ENCODE measurements around the gene DPYD. TPM values are rescaled to one million over a fixed set of nuclear protein-coding genes. Genes with fewer than 3 reads are reported as not detected.

The DPYD gene
- polyA plus RNA-seq, 1 of the 3 experiments (the other 2 are of a cell fraction): 23.0 TPM

- no peak overlapping the region; a peak in 1 of 4 replicates for H3K27ac ChIP-seq (ENCODE audit: low read depth in 2 of 2, low read length in 1 of 2)
- no peak for DNase-seq
- no peak overlapping the region for H2AFZ ChIP-seq (ENCODE audit: low read depth)
- no peaks in the 10 kb centered on the region; the same call in 1 of the 2 replicates for H3K9me3 ChIP-seq
- no peak overlapping the region for H3K9ac ChIP-seq
- H3K27me3 ChIP-seq (ENCODE audit: insufficient read depth): no peaks in the 10 kb centered on the region
- ChIA-PET CTCF (interaction anchor here (1.2 to 1.9 kb wide), 2 partner anchors 12 to 88 kb away, joined by 3 to 4 read pairs; no protein-coding TSS in a partner anchor), POLR2A (no interaction called here)
- no peaks in the 10 kb centered on the region for H3F3A ChIP-seq (replicated peaks; ENCODE audit: insufficient read depth)
- no peaks in the 10 kb centered on the region for H3K36me3 ChIP-seq (replicated peaks in 1 of 2; ENCODE audit: control insufficient read depth in 1 of 2, insufficient read depth in 2 of 2, low read length in 1 of 2)
- no peaks in the 10 kb centered on the region for H4K20me1 ChIP-seq (ENCODE audit: insufficient read depth)
- no peak for TF ChIP-seq NRF1 (IDR thresholded peaks at IDR 0.05; ENCODE audit: low read depth, low read length)
- no peak for TF ChIP-seq CHD2 (IDR thresholded peaks at IDR 0.05; ENCODE audit: low read length, partially characterized antibody)
- TF ChIP-seq FOSL2 (IDR thresholded peaks at IDR 0.05; ENCODE audit: borderline replicate concordance, low read depth): no peak
- TF ChIP-seq ELF1 (IDR thresholded peaks at IDR 0.05): no peak
- TF ChIP-seq, protein P1, sequence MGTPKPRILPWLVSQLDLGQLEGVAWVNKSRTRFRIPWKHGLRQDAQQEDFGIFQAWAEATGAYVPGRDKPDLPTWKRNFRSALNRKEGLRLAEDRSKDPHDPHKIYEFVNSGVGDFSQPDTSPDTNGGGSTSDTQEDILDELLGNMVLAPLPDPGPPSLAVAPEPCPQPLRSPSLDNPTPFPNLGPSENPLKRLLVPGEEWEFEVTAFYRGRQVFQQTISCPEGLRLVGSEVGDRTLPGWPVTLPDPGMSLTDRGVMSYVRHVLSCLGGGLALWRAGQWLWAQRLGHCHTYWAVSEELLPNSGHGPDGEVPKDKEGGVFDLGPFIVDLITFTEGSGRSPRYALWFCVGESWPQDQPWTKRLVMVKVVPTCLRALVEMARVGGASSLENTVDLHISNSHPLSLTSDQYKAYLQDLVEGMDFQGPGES (IDR thresholded peaks at IDR 0.05; ENCODE audit: low read depth, low read length): no peak
- TF ChIP-seq EP300 (IDR thresholded peaks at IDR 0.05; ENCODE audit: borderline replicate concordance in 1 of 2, low read depth in 1 of 2, low read length in 1 of 2): no peak
- no peak for TF ChIP-seq SMC3 (IDR thresholded peaks at IDR 0.05; ENCODE audit: low read depth, low read length)
- no peak for TF ChIP-seq USF1 (IDR thresholded peaks at IDR 0.05; ENCODE audit: borderline replicate concordance, low read depth)
- no peak for TF ChIP-seq ZBTB33 (IDR thresholded peaks at IDR 0.05; ENCODE audit: borderline replicate concordance, low read depth)
- H3K4me3 ChIP-seq (ENCODE audit: low read depth in 2 of 2, low read length in 1 of 2): no peak overlapping the region
- no peaks in the 10 kb centered on the region for H3K9me2 ChIP-seq
- H3K4me1 ChIP-seq (ENCODE audit: control insufficient read depth in 1 of 2, insufficient read depth in 2 of 2, low read depth in 1 of 2, low read length in 1 of 2): no peaks in the 10 kb centered on the region; a peak in 2 of 4 replicates
- H3K4me2 ChIP-seq: no peak overlapping the region
- 86% methylated on average over 2 of the region's 2 CpGs for WGBS (ENCODE audit: low lambda C conversion rate)
- no peaks in the 10 kb centered on the region for H3K79me2 ChIP-seq (ENCODE audit: insufficient read depth)
These were observed 867.6 kb downstream of the DPYD start for GRCh38 chr1:97053268-97053667.

- H3K9me3 ChIP-seq: no peaks in the 10 kb centered on the region; the same call in 1 of the 2 replicates
- H3K4me1 ChIP-seq (ENCODE audit: control insufficient read depth in 1 of 2, insufficient read depth in 2 of 2, low read depth in 1 of 2, low read length in 1 of 2): peaks cover 0 to 4% of the 10 kb centered on the region in 2 experiments; a peak in 3 of 4 replicates
- ChIA-PET CTCF (no interaction called here), POLR2A (no interaction called here)
- no peak overlapping the region for H3K4me3 ChIP-seq (ENCODE audit: low read depth in 2 of 2, low read length in 1 of 2)
- H2AFZ ChIP-seq (ENCODE audit: low read depth): no peak overlapping the region
- H3K4me2 ChIP-seq: no peak overlapping the region
- no peak overlapping the region for H3K27ac ChIP-seq (ENCODE audit: low read depth in 2 of 2, low read length in 1 of 2)
- no peaks in the 10 kb centered on the region for H4K20me1 ChIP-seq (ENCODE audit: insufficient read depth)
- no peaks in the 10 kb centered on the region for H3F3A ChIP-seq (replicated peaks; ENCODE audit: insufficient read depth)
- no peak for TF ChIP-seq RCOR1 (IDR thresholded peaks at IDR 0.05; ENCODE audit: low read length)
- no peaks in the 10 kb centered on the region for H3K36me3 ChIP-seq (replicated peaks in 1 of 2; ENCODE audit: control insufficient read depth in 1 of 2, insufficient read depth in 2 of 2, low read length in 1 of 2)
- H3K9me2 ChIP-seq: no peaks in the 10 kb centered on the region
- no peak overlapping the region for H3K9ac ChIP-seq
- no peaks in the 10 kb centered on the region for H3K27me3 ChIP-seq (ENCODE audit: insufficient read depth)
- DNase-seq: no peak
- no peaks in the 10 kb centered on the region for H3K79me2 ChIP-seq (ENCODE audit: insufficient read depth)
These were observed 869.0 kb downstream of the DPYD start for GRCh38 chr1:97051823-97052222.
